HG03135 (cell line): ENCODE data around the gene WAC.
"Not testable (repeated sequence)": the region's sequence is repeated elsewhere in the genome, so short reads cannot be mapped to it uniquely, and the experiment has no call there.

ENCODE experiments used
- ATAC-seq: cut with Tn5 transposase; IDR thresholded peaks from one replicate; pipeline ENCODE4 v1.9.1; 2021; ENCODE audit warnings: mild to moderate bottlenecking, moderate library complexity; ENCODE audit not compliant: unreplicated experiment

The WAC gene

DNA sequence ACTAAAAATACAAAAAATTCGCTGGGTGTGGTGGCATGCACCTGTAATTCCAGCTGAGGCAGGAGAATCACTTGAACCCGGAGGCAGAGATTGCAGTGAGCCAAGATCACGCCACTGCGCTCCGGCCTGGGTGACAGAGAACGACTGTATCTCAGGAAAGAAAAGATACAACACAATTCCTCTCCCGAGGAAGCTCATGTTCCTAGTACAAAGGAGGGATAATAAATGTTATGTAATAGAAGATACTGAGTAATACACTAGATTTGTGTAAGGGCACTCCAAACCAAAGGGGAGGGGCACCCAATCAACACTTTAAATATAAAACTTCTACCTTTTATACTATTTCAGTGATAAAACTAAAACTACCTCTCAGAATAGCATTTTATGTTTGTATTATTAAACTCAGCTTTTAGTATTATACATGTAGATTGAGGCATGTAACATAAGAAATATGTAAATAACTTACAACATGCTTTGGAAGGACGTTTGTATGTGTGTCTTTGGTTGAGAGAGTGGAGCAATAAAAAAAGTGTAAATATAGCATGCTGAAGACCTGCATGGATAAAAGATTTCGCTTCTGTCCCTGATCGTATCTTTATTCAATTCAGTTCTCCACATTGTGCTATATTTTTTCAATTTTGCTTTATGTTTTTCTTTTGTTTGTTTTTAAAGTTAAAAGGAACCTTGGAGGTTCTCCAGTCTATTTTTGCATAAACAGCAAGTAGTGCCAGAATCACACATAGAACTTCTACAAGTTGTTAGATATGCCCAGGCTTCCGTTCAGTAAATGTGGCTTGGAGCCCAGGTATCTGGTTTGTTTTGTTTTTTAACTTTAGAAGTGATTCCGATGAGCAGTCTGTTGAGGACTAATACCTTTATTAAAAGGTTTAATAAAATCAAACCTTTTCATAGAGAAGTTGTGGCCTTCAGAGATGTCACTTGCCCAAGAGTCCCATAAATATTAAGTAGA is 71.9 kb downstream of the WAC start:
- no peak for ATAC-seq

DNA sequence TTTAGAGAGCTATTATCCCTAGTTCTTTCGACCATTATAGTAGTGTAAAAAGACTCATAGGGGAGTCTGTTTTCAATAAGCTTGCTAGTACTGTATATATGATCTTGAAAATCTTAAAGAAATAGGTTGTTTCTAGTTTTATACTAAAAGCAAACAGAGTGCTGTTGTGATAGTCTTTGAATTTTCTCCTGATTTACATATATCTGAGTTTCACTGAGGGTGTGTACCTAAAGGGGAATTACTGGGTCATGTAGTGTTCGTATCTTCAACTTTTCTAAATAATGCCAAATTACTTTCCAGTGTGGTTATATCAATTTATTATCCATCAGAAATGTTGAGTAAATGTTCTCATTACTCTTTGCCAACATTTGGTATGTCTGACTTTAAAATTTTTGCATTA is 73.7 kb downstream of the WAC start:
- no peak for ATAC-seq

DNA sequence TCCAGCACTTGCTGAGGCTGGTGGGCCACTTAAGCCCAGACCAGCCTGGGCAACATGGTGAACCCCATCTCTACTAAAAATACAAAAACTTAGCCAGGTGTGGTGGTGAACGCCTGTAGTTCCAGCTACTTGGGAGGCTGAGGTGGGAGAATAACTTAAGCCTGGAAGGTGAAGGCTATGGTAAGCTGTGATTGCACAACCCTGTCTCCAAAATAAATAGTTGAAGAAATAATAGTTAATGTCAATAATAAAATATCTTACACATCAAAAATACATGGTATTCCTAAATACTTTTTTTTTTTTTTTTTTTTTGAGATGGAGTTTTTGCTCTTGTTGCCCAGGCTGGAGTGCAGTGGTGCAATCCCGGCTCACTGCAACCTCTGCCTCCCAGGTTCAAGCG is 76.7 kb downstream of the WAC start:
- ATAC-seq = not testable (repeated sequence)

DNA sequence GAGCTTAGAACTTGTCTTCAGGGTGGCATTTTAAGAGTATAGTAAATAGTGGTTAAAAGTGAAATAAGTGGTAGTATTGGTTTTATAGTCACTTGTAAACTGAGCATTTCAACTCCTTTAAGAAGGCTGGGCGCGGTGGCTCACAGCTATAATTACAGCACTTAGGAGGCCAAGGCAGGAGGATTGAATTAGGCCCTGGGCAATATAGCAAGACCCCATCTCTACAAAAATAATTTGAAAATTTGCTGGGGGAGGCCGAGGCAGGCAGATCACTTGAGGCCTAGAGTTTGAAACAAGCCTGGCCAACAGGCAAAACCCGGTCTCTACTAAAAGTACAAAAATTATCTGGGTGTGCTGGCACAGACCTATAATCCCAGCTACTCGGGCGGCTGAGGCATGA is 80.0 kb downstream of the WAC start:
- ATAC-seq = no peak

DNA sequence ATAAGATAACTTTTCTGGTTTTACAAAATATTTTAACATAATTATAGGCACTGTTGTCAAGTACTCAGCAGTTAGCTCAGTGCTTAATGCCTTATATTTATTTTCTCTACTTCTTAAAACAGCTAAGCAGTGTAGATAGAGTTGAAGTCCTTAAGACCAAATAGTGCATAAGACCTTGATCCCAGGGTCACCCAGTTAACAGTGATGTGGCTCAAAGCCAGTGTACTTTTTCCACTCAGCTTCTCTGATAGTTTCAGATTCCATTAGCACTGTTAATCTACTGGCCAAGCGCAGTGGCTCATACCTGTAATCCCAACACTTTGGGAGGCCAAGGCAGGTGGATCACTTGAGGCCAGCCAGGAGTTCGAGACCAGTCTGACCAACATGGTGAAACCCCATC is 83.6 kb downstream of the WAC start:
- ATAC-seq = no peak

DNA sequence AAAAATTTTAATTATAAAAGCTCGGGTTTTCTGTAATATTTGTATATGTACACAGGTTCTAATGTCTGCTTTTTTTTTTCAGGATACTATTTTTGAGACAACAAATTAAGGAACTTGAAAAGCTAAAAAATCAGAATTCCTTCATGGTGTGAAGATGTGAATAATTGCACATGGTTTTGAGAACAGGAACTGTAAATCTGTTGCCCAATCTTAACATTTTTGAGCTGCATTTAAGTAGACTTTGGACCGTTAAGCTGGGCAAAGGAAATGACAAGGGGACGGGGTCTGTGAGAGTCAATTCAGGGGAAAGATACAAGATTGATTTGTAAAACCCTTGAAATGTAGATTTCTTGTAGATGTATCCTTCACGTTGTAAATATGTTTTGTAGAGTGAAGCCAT is 86.5 kb downstream of the WAC start:
- no peak for ATAC-seq

DNA sequence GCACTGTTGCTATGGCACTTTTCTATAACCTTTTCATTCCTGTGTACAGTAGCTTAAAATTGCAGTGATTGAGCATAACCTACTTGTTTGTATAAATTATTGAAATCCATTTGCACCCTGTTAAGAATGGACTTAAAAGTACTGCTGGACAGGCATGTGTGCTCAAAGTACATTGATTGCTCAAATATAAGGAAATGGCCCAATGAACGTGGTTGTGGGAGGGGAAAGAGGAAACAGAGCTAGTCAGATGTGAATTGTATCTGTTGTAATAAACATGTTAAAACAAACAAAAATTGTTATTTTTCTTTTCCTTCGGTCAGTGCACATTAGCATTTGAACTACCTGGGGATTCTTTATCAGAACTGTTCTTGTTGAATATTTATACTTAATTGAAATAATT is 87.3 kb downstream of the WAC start:
- ATAC-seq = no peak

DNA sequence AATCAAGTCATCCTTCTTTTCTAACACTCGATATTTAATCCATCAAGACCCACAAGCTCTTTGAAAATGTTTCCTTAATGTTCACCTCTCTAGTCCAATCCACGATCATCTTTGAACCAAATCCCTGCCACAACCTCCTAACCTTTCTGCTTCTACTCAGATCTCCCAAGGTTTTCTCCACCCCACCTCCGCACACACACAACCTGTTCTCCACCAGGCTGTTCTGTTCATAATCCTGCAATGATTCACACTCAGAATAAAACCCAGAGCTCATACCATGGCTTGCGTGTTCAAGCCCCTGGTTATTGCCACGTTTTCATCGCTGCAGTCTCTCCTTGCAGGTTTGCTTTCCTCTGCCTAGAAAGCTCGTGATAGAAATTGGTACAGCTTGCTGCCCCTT is 90.6 kb downstream of the WAC start:
- ATAC-seq = no peak

DNA sequence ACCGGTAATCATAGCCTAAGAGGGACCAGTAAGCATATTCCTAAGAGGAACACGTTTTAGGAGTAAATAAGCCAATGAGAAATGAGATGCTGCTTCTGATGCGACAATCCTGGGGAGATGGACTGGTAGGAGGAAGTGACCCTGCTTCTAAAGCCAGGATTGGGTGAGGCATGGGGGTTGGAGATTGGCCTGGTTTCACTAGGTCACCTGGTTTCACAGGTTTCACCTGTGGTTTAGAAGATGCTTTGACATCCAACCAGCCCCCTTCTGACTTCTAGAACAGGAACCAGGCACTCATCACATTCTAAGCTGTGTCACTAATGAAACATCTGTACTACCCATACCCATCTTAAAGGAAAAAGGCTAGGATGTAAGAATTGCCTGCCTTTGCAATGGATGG is 91.4 kb downstream of the WAC start:
- no peak for ATAC-seq

DNA sequence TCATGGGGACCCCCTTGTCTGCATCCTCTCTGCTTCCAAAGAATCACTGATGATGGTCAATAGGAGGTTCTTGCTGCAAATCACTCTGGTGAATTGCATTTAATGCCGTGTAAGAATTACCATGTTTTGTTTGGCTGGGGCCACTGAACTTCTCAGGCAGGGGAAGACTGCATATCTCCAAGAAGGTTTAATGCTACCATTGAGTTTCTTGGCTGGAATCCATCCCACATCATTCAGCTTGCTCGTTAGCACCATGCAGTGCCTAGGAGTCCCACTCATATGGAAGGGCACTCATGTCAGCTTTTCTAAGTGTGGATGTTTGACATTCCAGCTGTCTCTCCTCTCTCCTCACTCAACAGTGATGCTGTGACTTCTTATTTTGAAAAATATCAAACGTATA is 94.2 kb downstream of the WAC start:
- no peak for ATAC-seq

DNA sequence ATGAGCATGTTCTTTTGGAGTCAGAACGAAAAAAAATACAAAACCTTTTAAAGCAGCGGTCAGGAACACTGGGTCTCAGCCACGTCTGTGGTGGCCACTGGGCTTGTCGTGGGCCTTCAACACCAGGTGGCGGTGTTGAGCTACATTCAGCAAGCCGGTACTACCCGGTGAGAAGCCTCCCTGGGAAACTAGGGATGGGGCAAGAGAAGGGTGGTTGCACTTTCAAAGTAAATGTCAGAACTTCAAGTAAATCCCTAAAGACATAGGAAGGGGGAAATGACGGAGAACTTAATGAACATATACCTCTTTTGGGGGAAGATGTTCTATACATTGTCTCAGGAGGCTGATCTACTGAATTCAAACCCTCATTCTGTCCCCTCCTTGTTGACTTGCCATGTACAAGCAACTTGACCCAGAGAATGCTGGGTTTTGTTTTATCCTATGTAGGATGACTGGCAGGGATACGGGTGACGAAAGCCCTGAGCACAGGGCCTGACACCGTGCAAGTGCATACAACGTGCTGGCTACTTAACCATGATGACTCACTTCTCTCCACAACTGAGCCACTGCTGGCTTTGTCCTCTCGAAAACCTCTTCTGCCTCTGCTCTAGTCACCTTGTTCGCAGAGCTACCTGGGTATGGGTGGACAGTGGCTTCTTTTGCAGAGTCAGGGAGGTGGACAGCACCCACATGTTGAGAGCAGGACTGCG is 95.4 kb downstream of the WAC start:
- peak; percentile 69 for ATAC-seq

- ATAC-seq = no peak
These were observed 99.1 kb downstream of the WAC start for GRCh38 chr10:28631896-28632583.

DNA sequence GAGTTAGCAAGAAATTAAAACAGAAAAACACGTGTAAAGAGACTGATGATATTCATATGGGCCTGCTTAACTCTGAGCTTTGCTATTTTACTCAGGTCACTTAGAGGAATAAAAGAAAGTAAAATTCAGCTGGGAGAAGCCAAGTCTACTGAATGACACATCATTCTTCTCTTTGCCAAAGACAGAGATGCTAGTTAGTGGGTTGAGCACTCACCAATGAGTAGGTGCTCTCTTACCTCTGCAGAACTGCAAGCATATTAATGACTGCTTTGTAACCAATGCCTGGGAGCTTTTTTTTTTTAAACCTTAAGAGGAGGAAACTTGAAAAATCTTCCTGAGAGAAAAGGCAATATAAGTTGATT is 99.6 kb downstream of the WAC start:
- ATAC-seq = no peak

GRCh38 chr10:28633750-28634149 is 100.8 kb downstream of the WAC start:
- no peak for ATAC-seq

- no peak for ATAC-seq
These were observed 104.4 kb downstream of the WAC start for GRCh38 chr10:28637346-28637745.

DNA sequence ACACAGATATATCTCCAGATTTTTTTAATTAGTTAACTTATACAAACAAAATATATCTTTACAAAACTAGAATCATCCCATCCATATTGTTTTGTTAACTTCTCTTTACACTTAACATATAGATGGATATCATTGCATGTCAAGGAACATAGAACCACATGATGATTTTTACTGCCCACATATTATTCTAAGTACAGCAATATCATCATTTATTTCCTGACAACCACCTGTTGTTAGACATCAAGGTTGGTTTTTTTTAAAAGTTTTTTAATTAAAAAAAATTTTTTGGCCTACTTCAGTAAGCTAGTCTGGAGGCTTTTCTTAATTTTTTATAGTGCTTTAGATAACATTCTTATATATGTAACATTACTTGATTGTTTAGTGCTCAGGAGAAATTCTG is 105.5 kb downstream of the WAC start:
- ATAC-seq = no peak

GRCh38 chr10:28640551-28640950 is 107.6 kb downstream of the WAC start:
- no peak for ATAC-seq

GRCh38 chr10:28644647-28645046 is 111.7 kb downstream of the WAC start:
- ATAC-seq = no peak

- no peak for ATAC-seq
These were observed 119.2 kb downstream of the WAC start for GRCh38 chr10:28652106-28652505.

DNA sequence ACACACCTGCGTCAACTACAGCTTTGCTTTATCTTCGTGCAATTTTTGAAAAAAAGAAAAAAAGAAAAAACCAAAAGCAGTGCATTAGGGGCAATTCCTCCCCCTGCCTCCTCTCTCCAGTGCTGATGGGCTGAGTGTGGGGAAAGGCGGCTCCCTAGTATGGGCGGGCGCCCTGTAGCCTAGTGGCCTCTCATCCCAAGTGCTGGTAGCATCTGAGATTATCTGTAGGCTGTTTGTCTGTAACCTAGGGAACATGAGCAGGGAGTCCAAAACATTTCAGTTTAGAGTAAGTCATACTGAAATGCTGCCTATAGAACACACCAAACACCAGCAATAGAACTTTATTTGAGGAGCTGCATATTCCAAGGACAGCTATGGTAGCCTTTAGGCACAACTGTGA is 119.8 kb downstream of the WAC start:
- no peak for ATAC-seq

DNA sequence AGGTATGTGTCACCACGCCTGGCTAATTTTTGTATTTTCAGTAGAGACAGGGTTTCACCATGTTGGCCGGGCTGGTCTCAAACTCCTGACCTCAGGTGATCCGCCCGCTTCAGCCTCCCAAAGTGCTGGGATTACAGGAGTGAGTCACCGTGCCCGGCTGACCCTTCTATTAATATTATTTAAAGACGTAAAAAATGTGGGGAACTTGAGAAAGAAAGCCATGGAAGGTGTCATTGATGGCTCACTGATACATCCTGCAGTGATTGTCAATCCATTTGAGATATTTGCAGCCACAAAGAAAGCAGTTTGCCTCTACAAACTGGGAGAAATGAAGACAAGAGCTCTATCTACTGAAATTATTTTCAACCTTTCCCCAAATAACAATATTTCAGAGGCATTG is 125.9 kb downstream of the WAC start:
- not testable (repeated sequence) for ATAC-seq

- ATAC-seq = no peak
These were observed 128.1 kb downstream of the WAC start for GRCh38 chr10:28661035-28661434.
